Measurements from ENCODE around the gene ARL16. TPM values are rescaled to one million over a fixed set of nuclear protein-coding genes. Genes with fewer than 3 reads are reported as not detected.

Gene ARL16
- total and polyA plus RNA-seq, 12 donors = 18.5 to 105 (median 31.7) TPM

- peaks cover 10 to 31% of the 10 kb centered on the region in 2 donors for H3K4me1 ChIP-seq (replicated peaks in 1 of 2)
- no peaks in the 10 kb centered on the region for H3K9me3 ChIP-seq (replicated peaks in 1 of 3)
- intact Hi-C loops (cut with DNase I) = no loop called here
- H3K4me3 ChIP-seq = no peak overlapping the region
- TF ChIP-seq CTCF (IDR thresholded peaks at IDR 0.05) = no peak
- TF ChIP-seq POLR2A (IDR thresholded peaks at IDR 0.05) = no peak
- WGBS, 4 donors = 58 to 79% (median 74%) methylated on average over 4 of the region's 4 CpGs
- DNase-seq = no peak
- H3K27ac ChIP-seq = no peak overlapping the region
- H3K27me3 ChIP-seq = no peaks in the 10 kb centered on the region
- no peaks in the 10 kb centered on the region for H3K36me3 ChIP-seq (replicated peaks in 1 of 2)
These were observed 44.9 kb downstream of the ARL16 start for GRCh38 chr17:81638683-81639082.

GRCh38 chr17:81636505-81637288, 46.9 kb downstream of the ARL16 start, which contains the start of the genes NPLOC4 and TSPAN10:
Gene NPLOC4 (minus strand): TSS chr17:81637112. CDS start chr17:81636930, 182 bp downstream.
Gene TSPAN10 (plus strand): TSS chr17:81637196. CDS start chr17:81642413, 5,217 bp downstream.
- Histone ChIP-seq H3K4me3 (peak within 1 kb of the TSS; percentile 18 to 100 (median 85)), H3K27ac (peak within 1 kb of the TSS; percentile 82 to 100 (median 92)), H3K4me1 (replicated peaks in 1 of 2) (peaks cover 10 to 36% of the 10 kb centered on the region in 2 donors), H3K36me3 (replicated peaks in 1 of 2) (no peaks in the 10 kb centered on the region), H3K9me3 (replicated peaks in 1 of 3) (no peaks in the 10 kb centered on the region), H3K27me3 (no peaks in the 10 kb centered on the region)
- intact Hi-C loops (cut with DNase I) = no loop called here
- DNase-seq = peak; percentile 85 to 91 (median 88)
- WGBS, 4 donors = 0 to 2% (median 1%) methylated on average over 7 to 77 of the region's 77 CpGs
- TF ChIP-seq POLR2A (IDR thresholded peaks at IDR 0.05) (peak; percentile 96 to 97), CTCF (IDR thresholded peaks at IDR 0.05) (peak in 1 of 6 experiments; percentile 11)

GRCh38 chr17:81635973-81636504, 47.6 kb downstream of the ARL16 start:
- DNase-seq = peak in 4 of 7 donors; percentile 68 to 79 (median 72)
- Histone ChIP-seq H3K9me3 (replicated peaks in 1 of 3) (no peaks in the 10 kb centered on the region), H3K27ac (peak overlapping the region; percentile 82 to 100 (median 92)), H3K36me3 (replicated peaks in 1 of 2) (no peaks in the 10 kb centered on the region), H3K4me3 (peak overlapping the region in 3 of 4 donors; percentile 81 to 100 (median 89)), H3K4me1 (replicated peaks in 1 of 2) (peaks cover 10 to 36% of the 10 kb centered on the region in 2 donors), H3K27me3 (no peaks in the 10 kb centered on the region)
- WGBS, 4 donors = 21 to 40% (median 28%) methylated on average over 15 to 18 of the region's 18 CpGs
- no peak for TF ChIP-seq POLR2A (IDR thresholded peaks at IDR 0.05)
- no peak for TF ChIP-seq CTCF (IDR thresholded peaks at IDR 0.05)
- intact Hi-C loops (cut with DNase I) = no loop called here

GRCh38 chr17:81635431-81635830, 48.2 kb downstream of the ARL16 start:
- 69 to 94% (median 87%) methylated on average over 4 to 5 of the region's 5 CpGs for WGBS, 4 donors
- TF ChIP-seq CTCF (IDR thresholded peaks at IDR 0.05) = no peak
- TF ChIP-seq POLR2A (IDR thresholded peaks at IDR 0.05) = no peak
- no peak for DNase-seq
- Histone ChIP-seq H3K4me3 (peak overlapping the region in 1 of 4 donors; percentile 100), H3K9me3 (replicated peaks in 1 of 3) (no peaks in the 10 kb centered on the region), H3K36me3 (replicated peaks in 1 of 2) (no peaks in the 10 kb centered on the region), H3K4me1 (replicated peaks in 1 of 2) (peaks cover 10 to 36% of the 10 kb centered on the region in 2 donors), H3K27me3 (no peaks in the 10 kb centered on the region), H3K27ac (no peak overlapping the region)
- intact Hi-C loops (cut with DNase I) = no loop called here
